Neural cell (in vitro differentiated cells): ENCODE measurements around the gene TFDP2. TPM values are rescaled to one million over a fixed set of nuclear protein-coding genes. Genes with fewer than 3 reads are reported as not detected.

Experiments used
- H2AFZ ChIP-seq: fragments of 200-600, 300-800 bp; sonication (generic), shearing (Covaris generic); 2 replicates; pipeline ENCODE4 v1.6.0; 2014; ENCODE audit warnings: low read depth, mild to moderate bottlenecking, antibody characterized with exemption, low read length, moderate library complexity
- H3F3A ChIP-seq: fragments of 200-600 bp; shearing (Covaris generic); 2 replicates; pipeline ENCODE4 v1.6.1; 2016; ENCODE audit warnings: mild to moderate bottlenecking, moderate library complexity, mixed read lengths, antibody characterized with exemption, low read length; ENCODE audit not compliant: insufficient read depth, poor library complexity, severe bottlenecking
- H3K27ac ChIP-seq: fragments of 200-600, 300-800 bp; sonication (generic), shearing (Covaris generic); 2 replicates; pipeline ENCODE4 v1.5.1; 2014; ENCODE audit warnings: mild to moderate bottlenecking, low read length, moderate library complexity
- H3K27me3 ChIP-seq: fragments of 300-800, 200-600 bp; sonication (generic), shearing (Covaris generic); 2 replicates; pipeline ENCODE4 v1.6.0; 2014; ENCODE audit warnings: mild to moderate bottlenecking, low read depth, low read length, moderate library complexity; ENCODE audit not compliant: insufficient read depth
- H3K36me3 ChIP-seq: fragments of 300-800, 200-600 bp; sonication (generic), shearing (Covaris generic); 2 replicates; pipeline ENCODE4 v1.5.1; 2014; ENCODE audit warnings: mild to moderate bottlenecking, antibody characterized with exemption, low read length, moderate library complexity; ENCODE audit not compliant: insufficient read depth
- H3K4me2 ChIP-seq: fragments of 300-800, 200-600 bp; sonication (generic), shearing (Covaris generic); 2 replicates; pipeline ENCODE4 v1.6.0; 2014; ENCODE audit warnings: mild to moderate bottlenecking, low read length
- H3K4me3 ChIP-seq: fragments of 300-800, 200-600 bp; sonication (generic), shearing (Covaris generic); 2 replicates; pipeline ENCODE4 v1.5.1; 2014; ENCODE audit warnings: mild to moderate bottlenecking, low read length, moderate library complexity
- H3K79me2 ChIP-seq: fragments of 200-600 bp; shearing (Covaris generic); replicated peaks from 2 replicates; pipeline ENCODE4 v1.6.0; 2014; ENCODE audit warnings: mild to moderate bottlenecking, low read length, moderate library complexity; ENCODE audit not compliant: insufficient read depth
- H3K9ac ChIP-seq: fragments of 300-800, 200-600 bp; sonication (generic), shearing (Covaris generic); 2 replicates; pipeline ENCODE4 v1.6.1; 2016; ENCODE audit warnings: mild to moderate bottlenecking, low read length, mixed read lengths
- H3K9me2 ChIP-seq: fragments of 200-600 bp; shearing (Covaris generic); 2 replicates; pipeline ENCODE4 v1.6.1; 2016; ENCODE audit warnings: mild to moderate bottlenecking, low read length, mixed read lengths; ENCODE audit not compliant: insufficient read depth
- H3K9me3 ChIP-seq: fragments of 200-600, 300-800 bp; sonication (generic), shearing (Covaris generic); 2 replicates; pipeline ENCODE4 v1.6.1; 2016; ENCODE audit warnings: mild to moderate bottlenecking, mixed run types, low read length, moderate library complexity, mixed read lengths
- H4K20me1 ChIP-seq: fragments of 200-600 bp; shearing (Covaris generic); 2 replicates; pipeline ENCODE4 v1.6.1; 2016; ENCODE audit warnings: mild to moderate bottlenecking, mixed run types; ENCODE audit not compliant: insufficient read depth
- CTCF ChIP-seq: fragments of 450-650 bp; IDR thresholded peaks from 2 replicates; pipeline ENCODE4 v1.5.1; 2014; ENCODE audit warnings: antibody characterized with exemption, mild to moderate bottlenecking, moderate library complexity; ENCODE audit not compliant: poor library complexity, severe bottlenecking
- EP300 ChIP-seq: fragments of 450-650 bp; conservative IDR thresholded peaks from 2 replicates; pipeline ENCODE4 v1.6.1; 2014; ENCODE audit warnings: antibody characterized with exemption, mild to moderate bottlenecking, moderate library complexity; ENCODE audit not compliant: poor library complexity, severe bottlenecking
- EZH2 ChIP-seq: fragments of 200-600, 300-800 bp; shearing (Covaris generic), sonication (generic); IDR thresholded peaks from 2 replicates; pipeline ENCODE4 v1.6.1; 2014; ENCODE audit warnings: antibody characterized with exemption, low read length, borderline replicate concordance, mild to moderate bottlenecking; ENCODE audit not compliant: insufficient read depth, poor library complexity, severe bottlenecking
- MXI1 ChIP-seq: fragments of 450-650 bp; conservative IDR thresholded peaks from 2 replicates; pipeline ENCODE4 v1.6.1; 2014; ENCODE audit warnings: antibody characterized with exemption, mild to moderate bottlenecking; ENCODE audit not compliant: poor library complexity, severe bottlenecking
- POLR2AphosphoS5 ChIP-seq: IDR thresholded peaks from 2 replicates; pipeline ENCODE4 v1.6.1; 2012
- RAD21 ChIP-seq: fragments of 450-650 bp; conservative IDR thresholded peaks from 2 replicates; pipeline ENCODE4 v1.6.1; 2014; ENCODE audit warnings: antibody characterized with exemption, mild to moderate bottlenecking, moderate library complexity
- REST ChIP-seq: IDR thresholded peaks from 2 replicates; pipeline ENCODE4 v1.6.1; 2012; ENCODE audit warnings: borderline replicate concordance
- SMC3 ChIP-seq: fragments of 450-650 bp; conservative IDR thresholded peaks from 2 replicates; pipeline ENCODE4 v1.6.1; 2014; ENCODE audit warnings: antibody characterized with exemption, mild to moderate bottlenecking, moderate library complexity; ENCODE audit not compliant: poor library complexity
- TAF1 ChIP-seq: IDR thresholded peaks from 2 replicates; pipeline ENCODE4 v1.6.1; 2012; ENCODE audit warnings: low read depth
- polyA plus RNA-seq: library from polyadenylated mRNA; depleted of rRNA; stranded (reverse); fragments of >200 nt; gene quantifications from 2 replicates; pipeline ENCODE4 v1.2.3, GENCODE V29; 2014

TFDP2 gene
- polyA plus RNA-seq, 1 donor from 2014 or later: 17.0 TPM

- Histone ChIP-seq H3K9me2 (no peaks in the 10 kb centered on the region), H3K79me2 (no peaks in the 10 kb centered on the region), H2AFZ (no peak overlapping the region), H3K9ac (no peak overlapping the region), H3F3A (no peaks in the 10 kb centered on the region), H3K9me3 (no peaks in the 10 kb centered on the region), H3K4me3 (no peak overlapping the region), H3K36me3 (no peaks in the 10 kb centered on the region), H3K4me2 (no peak overlapping the region), H3K27me3 (no peaks in the 10 kb centered on the region), H3K27ac (no peak overlapping the region), H4K20me1 (no peaks in the 10 kb centered on the region)
- TF ChIP-seq TAF1 (no peak), MXI1 (no peak), REST (no peak), RAD21 (no peak)
Measured at GRCh38 chr3:142105991-142106390, 43.4 kb downstream of the TFDP2 start.

DNA sequence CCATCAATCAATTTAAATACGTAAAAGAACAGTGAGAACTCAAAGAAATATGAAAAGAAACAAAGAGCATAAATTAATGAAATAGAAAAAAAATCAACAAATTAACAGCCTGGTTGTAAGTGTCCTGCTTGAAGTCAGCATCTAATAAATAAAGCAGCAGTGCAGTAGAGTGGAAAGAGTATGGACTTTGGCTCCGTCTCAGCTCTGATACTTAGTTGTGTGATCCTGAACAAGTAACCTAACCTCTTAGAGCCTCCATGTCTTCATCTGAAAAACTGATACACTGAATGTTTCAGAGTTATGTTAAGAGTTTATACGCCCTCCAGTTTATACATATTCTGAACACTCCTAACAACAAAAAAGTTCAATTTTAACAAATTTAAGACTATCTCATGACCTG lies 44.6 kb downstream of the TFDP2 start:
- H3K27me3 ChIP-seq: no peaks in the 10 kb centered on the region
- H2AFZ ChIP-seq: no peak overlapping the region
- no peak overlapping the region for H3K27ac ChIP-seq
- no peaks in the 10 kb centered on the region for H3K36me3 ChIP-seq
- H4K20me1 ChIP-seq: no peaks in the 10 kb centered on the region
- H3F3A ChIP-seq: no peaks in the 10 kb centered on the region
- H3K9me3 ChIP-seq: no peaks in the 10 kb centered on the region
- TF ChIP-seq SMC3: no peak
- TF ChIP-seq CTCF: no peak
- TF ChIP-seq TAF1: no peak
- no peak for TF ChIP-seq MXI1
- no peaks in the 10 kb centered on the region for H3K9me2 ChIP-seq
- H3K4me2 ChIP-seq: no peak overlapping the region
- H3K4me3 ChIP-seq: no peak overlapping the region
- no peaks in the 10 kb centered on the region for H3K79me2 ChIP-seq
- no peak overlapping the region for H3K9ac ChIP-seq

GRCh38 chr3:142098964-142099363 lies 50.4 kb downstream of the TFDP2 start:
- Histone ChIP-seq H3K27ac (no peak overlapping the region), H3K9me2 (no peaks in the 10 kb centered on the region), H4K20me1 (no peaks in the 10 kb centered on the region), H2AFZ (no peak overlapping the region), H3K36me3 (no peaks in the 10 kb centered on the region), H3K27me3 (no peaks in the 10 kb centered on the region), H3K9me3 (no peaks in the 10 kb centered on the region), H3K79me2 (no peaks in the 10 kb centered on the region), H3F3A (no peaks in the 10 kb centered on the region), H3K9ac (no peak overlapping the region), H3K4me2 (no peak overlapping the region), H3K4me3 (no peak overlapping the region)
- TF ChIP-seq TAF1 (no peak), REST (no peak), MXI1 (no peak), CTCF (no peak), RAD21 (no peak), EP300 (no peak), EZH2 (no peak), POLR2AphosphoS5 (no peak), SMC3 (no peak)
